WTC11 (cell line): ENCODE data around the gene NPPA. TPM values are rescaled to one million over a fixed set of nuclear protein-coding genes. Genes with fewer than 3 reads are reported as not detected.
A peak's percentile ranks its signal among the peaks of the same experiment; 100 is the strongest.

ENCODE experiments used
- CREB1 ChIP-seq: sonication (generic); formaldehyde crosslinking; IDR thresholded peaks from 2 replicates; pipeline ENCODE4 v1.8.0; 2023; ENCODE audit warnings: mild to moderate bottlenecking, missing genetic modification reagents
- CREM ChIP-seq: sonication (generic); formaldehyde crosslinking; IDR thresholded peaks from 2 replicates; pipeline ENCODE4 v1.8.1; 2022; ENCODE audit warnings: mild to moderate bottlenecking, missing genetic modification reagents, moderate library complexity
- ELF4 ChIP-seq: sonication (generic); formaldehyde crosslinking; IDR thresholded peaks from 2 replicates; pipeline ENCODE4 v1.8.1; 2022; ENCODE audit warnings: low read depth, mild to moderate bottlenecking, moderate library complexity, missing genetic modification reagents
- ESRRA ChIP-seq: sonication (generic); formaldehyde crosslinking; IDR thresholded peaks from 2 replicates; pipeline ENCODE4 v1.8.1; 2022; ENCODE audit warnings: mild to moderate bottlenecking, missing genetic modification reagents, borderline replicate concordance
- ETV6 ChIP-seq: sonication (generic); formaldehyde crosslinking; IDR thresholded peaks from 2 replicates; pipeline ENCODE4 v1.8.1; 2022; ENCODE audit warnings: mild to moderate bottlenecking, missing genetic modification reagents
- FOXP1 ChIP-seq: sonication (generic); formaldehyde crosslinking; IDR thresholded peaks from 2 replicates; pipeline ENCODE4 v1.8.0; 2022; ENCODE audit warnings: missing genetic modification reagents, mild to moderate bottlenecking, moderate library complexity, borderline replicate concordance
- GRHL2 ChIP-seq: fragments of 250-450 bp; sonication (Bioruptor Pico); IDR thresholded peaks from 2 replicates; pipeline ENCODE4 v1.8.0; 2022; ENCODE audit warnings: mild to moderate bottlenecking, moderate library complexity; ENCODE audit not compliant: insufficient replicate concordance, severe bottlenecking
- HMGA2 ChIP-seq: fragments of 250-450 bp; sonication (Bioruptor Pico); IDR thresholded peaks from 2 replicates; pipeline ENCODE4 v1.4.0; 2021; ENCODE audit warnings: mild to moderate bottlenecking, moderate library complexity
- JUN ChIP-seq: sonication (generic); formaldehyde crosslinking; IDR thresholded peaks from 2 replicates; pipeline ENCODE4 v1.8.0; 2023; ENCODE audit warnings: mild to moderate bottlenecking, missing genetic modification reagents
- KAT7 ChIP-seq: sonication (generic); formaldehyde crosslinking; IDR thresholded peaks from 2 replicates; pipeline ENCODE4 v1.8.1; 2023; ENCODE audit warnings: missing genetic modification reagents, mild to moderate bottlenecking, borderline replicate concordance
- MXD4 ChIP-seq: fragments of 250-450 bp; sonication (Bioruptor Pico); IDR thresholded peaks from 2 replicates; pipeline ENCODE4 v1.8.0; 2021; ENCODE audit warnings: mild to moderate bottlenecking, moderate library complexity, borderline replicate concordance
- NFATC4 ChIP-seq: fragments of 250-450 bp; sonication (Bioruptor Pico); IDR thresholded peaks from 2 replicates; pipeline ENCODE4 v1.9.0; 2021; ENCODE audit warnings: mild to moderate bottlenecking
- NFYB ChIP-seq: sonication (generic); formaldehyde crosslinking; conservative IDR thresholded peaks from 2 replicates; pipeline ENCODE4 v1.8.0; 2022; ENCODE audit warnings: low read depth, missing genetic modification reagents
- NR3C1 ChIP-seq: sonication (generic); formaldehyde crosslinking; conservative IDR thresholded peaks from 2 replicates; pipeline ENCODE4 v1.8.1; 2023; ENCODE audit warnings: low read depth, mild to moderate bottlenecking, missing genetic modification reagents
- RELA ChIP-seq: sonication (generic); formaldehyde crosslinking; IDR thresholded peaks from 2 replicates; pipeline ENCODE4 v1.8.1; 2022; ENCODE audit warnings: missing genetic modification reagents, mild to moderate bottlenecking, borderline replicate concordance
- SP1 ChIP-seq: sonication (generic); formaldehyde crosslinking; conservative IDR thresholded peaks from 2 replicates; pipeline ENCODE4 v1.8.1; 2022; ENCODE audit warnings: missing genetic modification reagents
- TCF7 ChIP-seq: sonication (generic); formaldehyde crosslinking; IDR thresholded peaks from 2 replicates; pipeline ENCODE4 v1.8.0; 2022; ENCODE audit warnings: mild to moderate bottlenecking, low read depth, missing genetic modification reagents, moderate library complexity
- TEAD1 ChIP-seq: sonication (generic); formaldehyde crosslinking; IDR thresholded peaks from 2 replicates; pipeline ENCODE4 v1.8.0; 2022; ENCODE audit warnings: mild to moderate bottlenecking, missing genetic modification reagents
- ZNF232 ChIP-seq: sonication (generic); formaldehyde crosslinking; IDR thresholded peaks from 2 replicates; pipeline ENCODE4 v1.8.0; 2022; ENCODE audit warnings: mild to moderate bottlenecking, missing genetic modification reagents
- ZNF263 ChIP-seq: sonication (generic); formaldehyde crosslinking; IDR thresholded peaks from 2 replicates; pipeline ENCODE4 v1.8.1; 2022; ENCODE audit warnings: low read depth, mild to moderate bottlenecking, moderate library complexity, missing genetic modification reagents
- ZNF396 ChIP-seq: fragments of 250-450 bp; sonication (Bioruptor Pico); IDR thresholded peaks from 2 replicates; pipeline ENCODE4 v1.8.0; 2021; ENCODE audit warnings: mild to moderate bottlenecking, moderate library complexity, borderline replicate concordance
- ZNF423 ChIP-seq: fragments of 250-450 bp; sonication (Bioruptor Pico); IDR thresholded peaks from 2 replicates; pipeline ENCODE4 v2.1.2; 2022; ENCODE audit warnings: mild to moderate bottlenecking, moderate library complexity
- total RNA-seq: library from RNA; stranded (reverse); gene quantifications from 3 replicates; pipeline ENCODE4 v1.2.3, GENCODE V29; 2021
- TF ChIP-seq, protein P1 (sequence below): sonication (generic); formaldehyde crosslinking; IDR thresholded peaks from 2 replicates; pipeline ENCODE4 v1.8.0; 2022; ENCODE audit warnings: mild to moderate bottlenecking, missing genetic modification reagents
- TF ChIP-seq, protein P2 (sequence below): sonication (generic); formaldehyde crosslinking; IDR thresholded peaks from 2 replicates; pipeline ENCODE4 v1.8.1; 2023; ENCODE audit warnings: mild to moderate bottlenecking, missing genetic modification reagents, moderate library complexity
- TF ChIP-seq, protein P3 (sequence below): fragments of 250-450 bp; sonication (Bioruptor Pico); IDR thresholded peaks from 2 replicates; pipeline ENCODE4 v1.8.0; 2021; ENCODE audit warnings: mild to moderate bottlenecking
- TF ChIP-seq, protein P4 (sequence below): sonication (generic); formaldehyde crosslinking; IDR thresholded peaks from 2 replicates; pipeline ENCODE4 v1.8.0; 2023; ENCODE audit warnings: missing genetic modification reagents
- TF ChIP-seq, protein P5 (sequence below): sonication (generic); formaldehyde crosslinking; IDR thresholded peaks from 2 replicates; pipeline ENCODE4 v1.8.1; 2022; ENCODE audit warnings: mild to moderate bottlenecking, moderate library complexity, missing genetic modification reagents
- TF ChIP-seq, protein P6 (sequence below): sonication (generic); formaldehyde crosslinking; conservative IDR thresholded peaks from 2 replicates; pipeline ENCODE4 v1.8.1; 2022; ENCODE audit warnings: mild to moderate bottlenecking, missing genetic modification reagents
- TF ChIP-seq, protein P7 (sequence below): sonication (generic); formaldehyde crosslinking; IDR thresholded peaks from 2 replicates; pipeline ENCODE4 v1.8.1; 2023; ENCODE audit warnings: mild to moderate bottlenecking, missing genetic modification reagents, borderline replicate concordance

Gene NPPA
- total RNA-seq, 1 experiment from 2014 or later, result not detected

DNA sequence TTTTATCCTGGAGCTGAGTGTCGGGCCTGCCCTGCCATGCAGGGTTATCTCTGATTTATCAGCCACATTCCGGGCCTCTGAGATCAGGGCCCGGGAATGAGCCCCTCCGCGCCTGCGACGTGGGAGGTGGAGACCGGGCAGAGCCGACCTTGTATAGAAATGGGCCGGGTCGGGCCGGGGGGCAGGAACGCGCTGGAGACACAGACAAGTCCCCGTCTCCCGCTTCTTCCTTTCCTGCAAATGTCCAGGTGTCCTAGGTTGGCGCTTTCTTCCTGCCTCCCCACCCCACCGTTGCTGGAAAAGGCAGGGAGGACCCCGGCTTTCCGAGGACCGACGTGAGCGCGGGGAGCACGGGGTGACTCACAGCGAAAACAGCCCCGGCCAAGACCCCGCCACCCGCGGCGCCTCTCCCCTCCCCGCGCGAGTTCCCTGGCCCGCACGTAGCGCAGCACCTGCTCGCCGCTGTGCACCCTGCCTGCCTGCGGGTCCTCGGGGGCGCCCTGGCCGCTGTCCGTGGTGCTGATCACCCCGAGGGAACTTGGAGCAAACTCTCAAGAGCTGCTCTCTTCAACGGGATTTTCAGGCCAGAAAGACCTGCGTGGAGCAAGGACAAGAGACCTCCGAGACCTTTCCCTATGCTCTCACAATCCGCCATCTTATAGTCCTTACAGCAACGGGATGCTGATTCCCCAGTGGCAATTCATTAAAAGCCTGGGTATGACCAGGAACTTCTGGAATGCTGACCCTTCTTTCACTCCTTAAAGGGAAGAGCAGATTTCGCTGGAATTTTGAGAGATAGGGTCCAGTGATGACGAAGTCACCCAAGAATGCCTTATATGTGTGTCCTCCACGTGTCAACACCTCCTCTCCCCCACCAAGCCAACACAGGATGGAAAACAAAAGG, 11.6 kb upstream of the NPPA start (continued):
- TF ChIP-seq, protein P1, sequence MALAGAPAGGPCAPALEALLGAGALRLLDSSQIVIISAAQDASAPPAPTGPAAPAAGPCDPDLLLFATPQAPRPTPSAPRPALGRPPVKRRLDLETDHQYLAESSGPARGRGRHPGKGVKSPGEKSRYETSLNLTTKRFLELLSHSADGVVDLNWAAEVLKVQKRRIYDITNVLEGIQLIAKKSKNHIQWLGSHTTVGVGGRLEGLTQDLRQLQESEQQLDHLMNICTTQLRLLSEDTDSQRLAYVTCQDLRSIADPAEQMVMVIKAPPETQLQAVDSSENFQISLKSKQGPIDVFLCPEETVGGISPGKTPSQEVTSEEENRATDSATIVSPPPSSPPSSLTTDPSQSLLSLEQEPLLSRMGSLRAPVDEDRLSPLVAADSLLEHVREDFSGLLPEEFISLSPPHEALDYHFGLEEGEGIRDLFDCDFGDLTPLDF (CRISPR knock-in tag), result peak; percentile 92
- TF ChIP-seq, protein P2, sequence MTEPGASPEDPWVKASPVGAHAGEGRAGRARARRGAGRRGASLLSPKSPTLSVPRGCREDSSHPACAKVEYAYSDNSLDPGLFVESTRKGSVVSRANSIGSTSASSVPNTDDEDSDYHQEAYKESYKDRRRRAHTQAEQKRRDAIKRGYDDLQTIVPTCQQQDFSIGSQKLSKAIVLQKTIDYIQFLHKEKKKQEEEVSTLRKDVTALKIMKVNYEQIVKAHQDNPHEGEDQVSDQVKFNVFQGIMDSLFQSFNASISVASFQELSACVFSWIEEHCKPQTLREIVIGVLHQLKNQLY (CRISPR knock-in tag), result 0 out of 2 replicates have a peak, but pooled peaks have one; percentile 66
- TF ChIP-seq HMGA2 (CRISPR knock-in tag) (no peak), TCF7 (peak; percentile 91; the same call in 1 of the 2 replicates), NFYB (CRISPR knock-in tag) (peak; percentile 40; the same call in 1 of the 2 replicates), GRHL2 (CRISPR knock-in tag) (no peak), ZNF232 (CRISPR knock-in tag) (peak; percentile 93), CREM (CRISPR knock-in tag) (peak; percentile 80; the same call in 1 of the 2 replicates), SP1 (peak; percentile 59), ZNF423 (CRISPR knock-in tag) (peak; percentile 94), NFATC4 (no peak), ZNF396 (CRISPR knock-in tag) (no peak), ETV6 (CRISPR knock-in tag) (peak; percentile 97), CREB1 (peak; percentile 90), TEAD1 (CRISPR knock-in tag) (peak; percentile 97), ESRRA (CRISPR knock-in tag) (peak; percentile 95; the same call in 1 of the 2 replicates), ELF4 (peak; percentile 86; the same call in 1 of the 2 replicates), NR3C1 (CRISPR knock-in tag) (no peak), KAT7 (no peak; the same call in 1 of the 2 replicates), MXD4 (CRISPR knock-in tag) (no peak), FOXP1 (CRISPR knock-in tag) (peak; percentile 98), RELA (CRISPR knock-in tag) (peak; percentile 96), ZNF263 (CRISPR knock-in tag) (peak; percentile 69; the same call in 1 of the 2 replicates), JUN (peak; percentile 97)
- TF ChIP-seq, protein P3, sequence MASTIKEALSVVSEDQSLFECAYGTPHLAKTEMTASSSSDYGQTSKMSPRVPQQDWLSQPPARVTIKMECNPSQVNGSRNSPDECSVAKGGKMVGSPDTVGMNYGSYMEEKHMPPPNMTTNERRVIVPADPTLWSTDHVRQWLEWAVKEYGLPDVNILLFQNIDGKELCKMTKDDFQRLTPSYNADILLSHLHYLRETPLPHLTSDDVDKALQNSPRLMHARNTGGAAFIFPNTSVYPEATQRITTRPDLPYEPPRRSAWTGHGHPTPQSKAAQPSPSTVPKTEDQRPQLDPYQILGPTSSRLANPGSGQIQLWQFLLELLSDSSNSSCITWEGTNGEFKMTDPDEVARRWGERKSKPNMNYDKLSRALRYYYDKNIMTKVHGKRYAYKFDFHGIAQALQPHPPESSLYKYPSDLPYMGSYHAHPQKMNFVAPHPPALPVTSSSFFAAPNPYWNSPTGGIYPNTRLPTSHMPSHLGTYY (CRISPR knock-in tag), result no peak
- TF ChIP-seq, protein P4, sequence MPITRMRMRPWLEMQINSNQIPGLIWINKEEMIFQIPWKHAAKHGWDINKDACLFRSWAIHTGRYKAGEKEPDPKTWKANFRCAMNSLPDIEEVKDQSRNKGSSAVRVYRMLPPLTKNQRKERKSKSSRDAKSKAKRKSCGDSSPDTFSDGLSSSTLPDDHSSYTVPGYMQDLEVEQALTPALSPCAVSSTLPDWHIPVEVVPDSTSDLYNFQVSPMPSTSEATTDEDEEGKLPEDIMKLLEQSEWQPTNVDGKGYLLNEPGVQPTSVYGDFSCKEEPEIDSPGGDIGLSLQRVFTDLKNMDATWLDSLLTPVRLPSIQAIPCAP (CRISPR knock-in tag), result peak; percentile 86; the same call in 1 of the 2 replicates
- TF ChIP-seq, protein P5, sequence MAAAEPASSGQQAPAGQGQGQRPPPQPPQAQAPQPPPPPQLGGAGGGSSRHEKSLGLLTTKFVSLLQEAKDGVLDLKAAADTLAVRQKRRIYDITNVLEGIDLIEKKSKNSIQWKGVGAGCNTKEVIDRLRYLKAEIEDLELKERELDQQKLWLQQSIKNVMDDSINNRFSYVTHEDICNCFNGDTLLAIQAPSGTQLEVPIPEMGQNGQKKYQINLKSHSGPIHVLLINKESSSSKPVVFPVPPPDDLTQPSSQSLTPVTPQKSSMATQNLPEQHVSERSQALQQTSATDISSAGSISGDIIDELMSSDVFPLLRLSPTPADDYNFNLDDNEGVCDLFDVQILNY (CRISPR knock-in tag), result peak; percentile 92; the same call in 1 of the 2 replicates
- TF ChIP-seq, protein P6, sequence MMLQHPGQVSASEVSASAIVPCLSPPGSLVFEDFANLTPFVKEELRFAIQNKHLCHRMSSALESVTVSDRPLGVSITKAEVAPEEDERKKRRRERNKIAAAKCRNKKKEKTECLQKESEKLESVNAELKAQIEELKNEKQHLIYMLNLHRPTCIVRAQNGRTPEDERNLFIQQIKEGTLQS (CRISPR knock-in tag), result peak; percentile 54; the same call in 1 of the 2 replicates
- TF ChIP-seq, protein P7, sequence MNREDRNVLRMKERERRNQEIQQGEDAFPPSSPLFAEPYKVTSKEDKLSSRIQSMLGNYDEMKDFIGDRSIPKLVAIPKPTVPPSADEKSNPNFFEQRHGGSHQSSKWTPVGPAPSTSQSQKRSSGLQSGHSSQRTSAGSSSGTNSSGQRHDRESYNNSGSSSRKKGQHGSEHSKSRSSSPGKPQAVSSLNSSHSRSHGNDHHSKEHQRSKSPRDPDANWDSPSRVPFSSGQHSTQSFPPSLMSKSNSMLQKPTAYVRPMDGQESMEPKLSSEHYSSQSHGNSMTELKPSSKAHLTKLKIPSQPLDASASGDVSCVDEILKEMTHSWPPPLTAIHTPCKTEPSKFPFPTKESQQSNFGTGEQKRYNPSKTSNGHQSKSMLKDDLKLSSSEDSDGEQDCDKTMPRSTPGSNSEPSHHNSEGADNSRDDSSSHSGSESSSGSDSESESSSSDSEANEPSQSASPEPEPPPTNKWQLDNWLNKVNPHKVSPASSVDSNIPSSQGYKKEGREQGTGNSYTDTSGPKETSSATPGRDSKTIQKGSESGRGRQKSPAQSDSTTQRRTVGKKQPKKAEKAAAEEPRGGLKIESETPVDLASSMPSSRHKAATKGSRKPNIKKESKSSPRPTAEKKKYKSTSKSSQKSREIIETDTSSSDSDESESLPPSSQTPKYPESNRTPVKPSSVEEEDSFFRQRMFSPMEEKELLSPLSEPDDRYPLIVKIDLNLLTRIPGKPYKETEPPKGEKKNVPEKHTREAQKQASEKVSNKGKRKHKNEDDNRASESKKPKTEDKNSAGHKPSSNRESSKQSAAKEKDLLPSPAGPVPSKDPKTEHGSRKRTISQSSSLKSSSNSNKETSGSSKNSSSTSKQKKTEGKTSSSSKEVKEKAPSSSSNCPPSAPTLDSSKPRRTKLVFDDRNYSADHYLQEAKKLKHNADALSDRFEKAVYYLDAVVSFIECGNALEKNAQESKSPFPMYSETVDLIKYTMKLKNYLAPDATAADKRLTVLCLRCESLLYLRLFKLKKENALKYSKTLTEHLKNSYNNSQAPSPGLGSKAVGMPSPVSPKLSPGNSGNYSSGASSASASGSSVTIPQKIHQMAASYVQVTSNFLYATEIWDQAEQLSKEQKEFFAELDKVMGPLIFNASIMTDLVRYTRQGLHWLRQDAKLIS, result no peak
